WTC11 (cell line): ENCODE data around the gene SLC2A9. TPM values are rescaled to one million over a fixed set of nuclear protein-coding genes. Genes with fewer than 3 reads are reported as not detected.
"Not testable (repeated sequence)": the region's sequence is repeated elsewhere in the genome, so short reads cannot be mapped to it uniquely, and the experiment has no call there.

Source experiments
- ATAC-seq: fragments of 200-7000 bp; cut with Tn5 transposase; 2 replicates; pipeline ENCODE4 v1.10.0; 2021; ENCODE audit warnings: mild to moderate bottlenecking, moderate library complexity
- CTCF ChIA-PET: fragments of 300-600 bp; sonication (Branson Sonifier 250); formaldehyde crosslinking; loops from one replicate; lab custom pipeline; 2021; ENCODE audit warnings: antibody characterized with exemption; lab: Charles Lee
- POLR2A ChIA-PET: fragments of 350-600 bp; sonication (Branson Sonifier 250); formaldehyde crosslinking; loops from one replicate; lab custom pipeline; 2021; ENCODE audit warnings: antibody characterized with exemption; lab: Charles Lee
- DNase-seq: peaks from one replicate; pipeline ENCODE4 v3.0.0; 2021; ENCODE audit warnings: low spot score
- H3K27ac Mint-ChIP-seq: 2 replicates; pipeline ENCODE4 v1.8.0; 2021; ENCODE audit warnings: mixed read lengths
- H3K27me3 Mint-ChIP-seq: 2 replicates; pipeline ENCODE4 v1.8.0; 2021; ENCODE audit warnings: low read depth, mild to moderate bottlenecking, moderate library complexity, mixed read lengths
- H3K36me3 Mint-ChIP-seq: 2 replicates; pipeline ENCODE4 v1.8.0; 2021; ENCODE audit warnings: mixed read lengths
- H3K4me1 Mint-ChIP-seq: 2 replicates; pipeline ENCODE4 v1.8.0; 2022; ENCODE audit warnings: mixed read lengths
- H3K4me3 Mint-ChIP-seq: 2 replicates; pipeline ENCODE4 v1.8.0; 2021; ENCODE audit warnings: mild to moderate bottlenecking, moderate library complexity, mixed read lengths
- H3K9me3 Mint-ChIP-seq: 2 replicates; pipeline ENCODE4 v1.8.0; 2021; ENCODE audit warnings: mixed read lengths
- AR ChIP-seq: fragments of 250-450 bp; sonication (Bioruptor Pico); IDR thresholded peaks from 2 replicates; pipeline ENCODE4 v1.9.0; 2021; ENCODE audit warnings: mild to moderate bottlenecking
- CBFB ChIP-seq: sonication (generic); formaldehyde crosslinking; IDR thresholded peaks from 2 replicates; pipeline ENCODE4 v1.8.1; 2022; ENCODE audit warnings: mild to moderate bottlenecking, low read depth, missing genetic modification reagents
- E2F4 ChIP-seq: sonication (generic); formaldehyde crosslinking; IDR thresholded peaks from 2 replicates; pipeline ENCODE4 v1.8.1; 2022; ENCODE audit warnings: low read depth, mild to moderate bottlenecking, moderate library complexity, missing genetic modification reagents, borderline replicate concordance
- EMX1 ChIP-seq: fragments of 250-450 bp; sonication (Bioruptor Pico); IDR thresholded peaks from 2 replicates; pipeline ENCODE4 v1.8.0; 2021; ENCODE audit warnings: mild to moderate bottlenecking
- FOXP4 ChIP-seq: sonication (generic); formaldehyde crosslinking; IDR thresholded peaks from 2 replicates; pipeline ENCODE4 v1.8.0; 2022; ENCODE audit warnings: mild to moderate bottlenecking, missing genetic modification reagents
- JAZF1 ChIP-seq: fragments of 250-450 bp; sonication (Bioruptor Pico); IDR thresholded peaks from 2 replicates; pipeline ENCODE4 v1.9.0; 2021; ENCODE audit warnings: moderate library complexity, mild to moderate bottlenecking, inconsistent platforms
- NFATC4 ChIP-seq: fragments of 250-450 bp; sonication (Bioruptor Pico); IDR thresholded peaks from 2 replicates; pipeline ENCODE4 v1.9.0; 2021; ENCODE audit warnings: mild to moderate bottlenecking
- NR3C1 ChIP-seq: sonication (generic); formaldehyde crosslinking; conservative IDR thresholded peaks from 2 replicates; pipeline ENCODE4 v1.8.1; 2023; ENCODE audit warnings: low read depth, mild to moderate bottlenecking, missing genetic modification reagents
- PRDM15 ChIP-seq: sonication (generic); formaldehyde crosslinking; IDR thresholded peaks from 2 replicates; pipeline ENCODE4 v1.8.0; 2022; ENCODE audit warnings: missing genetic modification reagents
- RELA ChIP-seq: sonication (generic); formaldehyde crosslinking; IDR thresholded peaks from 2 replicates; pipeline ENCODE4 v1.8.1; 2022; ENCODE audit warnings: missing genetic modification reagents, mild to moderate bottlenecking, borderline replicate concordance
- SMAD4 ChIP-seq: sonication (generic); formaldehyde crosslinking; IDR thresholded peaks from 2 replicates; pipeline ENCODE4 v1.8.0; 2022; ENCODE audit warnings: mild to moderate bottlenecking, missing genetic modification reagents
- USF1 ChIP-seq: sonication (generic); formaldehyde crosslinking; IDR thresholded peaks from 2 replicates; pipeline ENCODE4 v1.8.0; 2022; ENCODE audit warnings: mild to moderate bottlenecking, missing genetic modification reagents
- ZBTB43 ChIP-seq: sonication (generic); formaldehyde crosslinking; IDR thresholded peaks from 2 replicates; pipeline ENCODE4 v1.8.1; 2023; ENCODE audit warnings: mild to moderate bottlenecking, missing genetic modification reagents
- ZNF425 ChIP-seq: fragments of 250-450 bp; sonication (Bioruptor Pico); conservative IDR thresholded peaks from 2 replicates; pipeline ENCODE4 v1.9.0; 2021; ENCODE audit warnings: mild to moderate bottlenecking
- total RNA-seq: library from RNA; stranded (reverse); gene quantifications from 3 replicates; pipeline ENCODE4 v1.2.3, GENCODE V29; 2021

Gene SLC2A9
- total RNA-seq, 1 experiment from 2014 or later: not detected

GRCh38 chr4:9903317-9903716 is 118.0 kb downstream of the SLC2A9 start (continued):
- no peak for TF ChIP-seq AR (CRISPR knock-in tag)
- no peak for TF ChIP-seq EMX1 (CRISPR knock-in tag)
- TF ChIP-seq, all 79 proteins: peak for 0

- CTCF ChIA-PET: interaction anchor here (0.9 to 4.4 kb wide), 7 partner anchors 12 to 396 kb away, joined by 3 to 28 read pairs (median 4); no protein-coding TSS in a partner anchor
- H3K36me3 Mint-ChIP-seq: no peaks in the 10 kb centered on the region
- H3K27me3 Mint-ChIP-seq: no peaks in the 10 kb centered on the region
- no peak for TF ChIP-seq NR3C1
- no peak for TF ChIP-seq SMAD4 (CRISPR knock-in tag)
- no peak for TF ChIP-seq JAZF1 (CRISPR knock-in tag)
- no peak for TF ChIP-seq CBFB
- TF ChIP-seq ZBTB43 (CRISPR knock-in tag): no peak
- TF ChIP-seq RELA: no peak
- no peak for TF ChIP-seq USF1
- no peak for TF ChIP-seq E2F4 (CRISPR knock-in tag)
- TF ChIP-seq FOXP4 (CRISPR knock-in tag): no peak
- TF ChIP-seq ZNF425: no peak
- TF ChIP-seq NFATC4 (CRISPR knock-in tag): no peak
- TF ChIP-seq PRDM15 (CRISPR knock-in tag): no peak
- H3K27ac Mint-ChIP-seq: no peak overlapping the region
- H3K9me3 Mint-ChIP-seq: no peaks in the 10 kb centered on the region
- H3K4me1 Mint-ChIP-seq: peaks cover 10% of the 10 kb centered on the region
- POLR2A ChIA-PET: no interaction called here
- H3K4me3 Mint-ChIP-seq: no peak overlapping the region
- ATAC-seq (no peak), DNase-seq (no peak)
These were observed 120.0 kb downstream of the SLC2A9 start for GRCh38 chr4:9901257-9901656.

GRCh38 chr4:9900633-9901032 is 120.7 kb downstream of the SLC2A9 start:
- H3K4me3 Mint-ChIP-seq, POLR2A ChIA-PET, H3K27me3 Mint-ChIP-seq, H3K9me3 Mint-ChIP-seq, H3K36me3 Mint-ChIP-seq, ATAC-seq, H3K27ac Mint-ChIP-seq, DNase-seq: not testable (repeated sequence)
- peaks cover 10% of the 10 kb centered on the region for H3K4me1 Mint-ChIP-seq
- CTCF ChIA-PET: interaction anchor here (1.0 to 4.4 kb wide), 4 partner anchors 18 to 197 kb away, joined by 3 to 45 read pairs (median 16); no protein-coding TSS in a partner anchor
